ENCODE results near the gene ZNF689. TPM values are rescaled to one million over a fixed set of nuclear protein-coding genes. Genes with fewer than 3 reads are reported as not detected.
A peak's percentile ranks its signal among the peaks of the same experiment; 100 is the strongest.

Gene ZNF689
- total RNA-seq, 4 donors from 2014 or later: 7.8 to 11.7 (median 10.0) TPM

- H3K27me3 ChIP-seq: no peaks in the 10 kb centered on the region
- H3K27ac ChIP-seq: peak overlapping the region in 1 of 4 donors; percentile 75
- no peak for DNase-seq (ENCODE audit: low spot score in 2 of 2)
- no peak overlapping the region for H3K4me3 ChIP-seq
- no peaks in the 10 kb centered on the region for H3K9me3 ChIP-seq
- peaks cover 0 to 59% (median 28%) of the 10 kb centered on the region in 4 donors for H3K4me1 ChIP-seq
- TF ChIP-seq EP300 (IDR thresholded peaks at IDR 0.05) (no peak), POLR2A (IDR thresholded peaks at IDR 0.05) (no peak), CTCF (IDR thresholded peaks at IDR 0.05) (no peak)
- 92 to 96% methylated on average over 8 of the region's 8 CpGs for WGBS, 2 donors
- H3K36me3 ChIP-seq: peaks cover 2 to 55% (median 10%) of the 10 kb centered on the region in 3 donors
Observed at GRCh38 chr16:30656388-30656787, 46.2 kb upstream of the ZNF689 start.

- TF ChIP-seq CTCF (IDR thresholded peaks at IDR 0.05) (no peak), POLR2A (IDR thresholded peaks at IDR 0.05) (no peak), EP300 (IDR thresholded peaks at IDR 0.05) (no peak)
- DNase-seq (ENCODE audit: low spot score in 2 of 2): no peak
- Histone ChIP-seq H3K36me3 (peaks cover 2 to 50% (median 10%) of the 10 kb centered on the region in 3 donors), H3K9me3 (no peaks in the 10 kb centered on the region), H3K27ac (no peak overlapping the region), H3K4me1 (peaks cover 0 to 54% (median 23%) of the 10 kb centered on the region in 4 donors), H3K27me3 (no peaks in the 10 kb centered on the region), H3K4me3 (no peak overlapping the region)
- 91 to 92% methylated on average over 12 of the region's 12 CpGs for WGBS, 2 donors
Observed at GRCh38 chr16:30655815-30656347, 45.7 kb upstream of the ZNF689 start.

- TF ChIP-seq EP300 (IDR thresholded peaks at IDR 0.05) (no peak), POLR2A (IDR thresholded peaks at IDR 0.05) (no peak), CTCF (IDR thresholded peaks at IDR 0.05) (no peak)
- H3K4me3 ChIP-seq: no peak overlapping the region
- no peaks in the 10 kb centered on the region for H3K9me3 ChIP-seq
- peaks cover 2 to 47% (median 10%) of the 10 kb centered on the region in 3 donors for H3K36me3 ChIP-seq
- DNase-seq (ENCODE audit: low spot score in 2 of 2): no peak
- 85 to 95% methylated on average over 14 to 17 of the region's 18 CpGs for WGBS, 2 donors
- no peak overlapping the region for H3K27ac ChIP-seq
- H3K4me1 ChIP-seq: peaks cover 0 to 44% (median 16%) of the 10 kb centered on the region in 4 donors
- no peaks in the 10 kb centered on the region for H3K27me3 ChIP-seq
Observed at GRCh38 chr16:30654856-30655255, 44.7 kb upstream of the ZNF689 start.

GRCh38 chr16:30652718-30653117 is 42.5 kb upstream of the ZNF689 start:
- Histone ChIP-seq H3K36me3 (peaks cover 2 to 47% (median 10%) of the 10 kb centered on the region in 3 donors), H3K4me1 (peaks cover 0 to 48% (median 16%) of the 10 kb centered on the region in 4 donors), H3K27ac (peak overlapping the region in 1 of 4 donors; percentile 94), H3K27me3 (no peaks in the 10 kb centered on the region), H3K4me3 (no peak overlapping the region), H3K9me3 (no peaks in the 10 kb centered on the region)
- no peak for DNase-seq (ENCODE audit: low spot score in 2 of 2)
- WGBS, 2 donors: 92 to 94% methylated on average over 18 of the region's 18 CpGs
- TF ChIP-seq CTCF (IDR thresholded peaks at IDR 0.05): no peak
- no peak for TF ChIP-seq EP300 (IDR thresholded peaks at IDR 0.05)
- no peak for TF ChIP-seq POLR2A (IDR thresholded peaks at IDR 0.05)

- H3K9me3 ChIP-seq: no peaks in the 10 kb centered on the region
- no peaks in the 10 kb centered on the region for H3K27me3 ChIP-seq
- TF ChIP-seq EP300 (IDR thresholded peaks at IDR 0.05) (no peak), POLR2A (IDR thresholded peaks at IDR 0.05) (no peak), CTCF (IDR thresholded peaks at IDR 0.05) (no peak)
- H3K36me3 ChIP-seq: peaks cover 2 to 47% (median 10%) of the 10 kb centered on the region in 3 donors
- DNase-seq (ENCODE audit: low spot score in 2 of 2): no peak
- H3K4me1 ChIP-seq: peaks cover 0 to 40% (median 11%) of the 10 kb centered on the region in 4 donors
- peak overlapping the region; percentile 88 to 97 (median 94) for H3K27ac ChIP-seq
- 10 to 12% methylated on average over 2 of the region's 2 CpGs for WGBS, 2 donors
- peak overlapping the region; percentile 48 to 90 (median 82) for H3K4me3 ChIP-seq
Observed at GRCh38 chr16:30652005-30652296, 41.8 kb upstream of the ZNF689 start.

Measured in tibial nerve (tissue), 4 donors.